CD8-positive, alpha-beta memory T cell (primary cell): ENCODE results near the gene PRR20G. TPM values are rescaled to one million over a fixed set of nuclear protein-coding genes. Genes with fewer than 3 reads are reported as not detected.

ENCODE experiments used
- CTCF ChIA-PET: fragments of 350-600 bp; sonication (Branson Sonifier 250); formaldehyde crosslinking; loops from one replicate; lab custom pipeline; 2021; ENCODE audit warnings: antibody characterized with exemption; lab: Charles Lee
- POLR2A ChIA-PET: fragments of 350-600 bp; sonication (Branson Sonifier 250); formaldehyde crosslinking; loops from one replicate; lab custom pipeline; 2021; ENCODE audit warnings: antibody characterized with exemption; lab: Charles Lee
- DNase-seq, 5 donors: peaks; one replicate each; pipeline versions ENCODE4 v3.0.0 to v3.0.0-alpha.2; 2020 to 2022; ENCODE audit warnings: mixed read lengths in 1 of 5
- H3K27ac ChIP-seq: one replicate; pipeline ENCODE4 v1.7.0; 2013; ENCODE audit warnings: low read depth, mild to moderate bottlenecking, low read length, moderate library complexity
- H3K27me3 ChIP-seq: 2 replicates; pipeline ENCODE4 v1.7.0; 2013; ENCODE audit warnings: low read length, mild to moderate bottlenecking; ENCODE audit not compliant: insufficient read depth, poor library complexity, severe bottlenecking
- H3K36me3 ChIP-seq: 2 replicates; pipeline ENCODE4 v1.7.0; 2013; ENCODE audit warnings: mild to moderate bottlenecking, low read length, moderate library complexity; ENCODE audit not compliant: insufficient read depth
- H3K4me1 ChIP-seq: 2 replicates; pipeline ENCODE4 v1.7.0; 2013; ENCODE audit warnings: mild to moderate bottlenecking, low read length, moderate library complexity; ENCODE audit not compliant: insufficient read depth
- H3K4me3 ChIP-seq: 2 replicates; pipeline ENCODE4 v1.7.0; 2013; ENCODE audit warnings: mild to moderate bottlenecking, low read length
- H3K9me3 ChIP-seq: 2 replicates; pipeline ENCODE4 v1.7.0; 2013; ENCODE audit warnings: mild to moderate bottlenecking, low read length
- H3K27ac Mint-ChIP-seq, 8 donors: one replicate each; pipeline ENCODE4 v1.8.0; 2020 to 2021; ENCODE audit warnings: mixed read lengths in 8 of 8, mild to moderate bottlenecking in 6 of 8, inconsistent platforms in 3 of 8, moderate library complexity in 3 of 8
- H3K27me3 Mint-ChIP-seq, 2 donors: one replicate each; pipeline ENCODE4 v1.8.0; 2020 to 2021; ENCODE audit warnings: mixed read lengths in 2 of 2, mild to moderate bottlenecking in 1 of 2, moderate library complexity in 1 of 2
- H3K36me3 Mint-ChIP-seq, 3 donors: one replicate each; pipeline ENCODE4 v1.8.0; 2020 to 2021; ENCODE audit warnings: mixed read lengths in 3 of 3, inconsistent platforms in 1 of 3, mild to moderate bottlenecking in 1 of 3
- H3K4me1 Mint-ChIP-seq, 3 donors: one replicate each; pipeline ENCODE4 v1.8.0; 2020 to 2021; ENCODE audit warnings: mixed read lengths in 3 of 3, inconsistent platforms in 1 of 3, mild to moderate bottlenecking in 1 of 3
- H3K4me3 Mint-ChIP-seq, 7 donors: one replicate each; pipeline ENCODE4 v1.8.0; 2020 to 2021; ENCODE audit warnings: mixed read lengths in 7 of 7, mild to moderate bottlenecking in 6 of 7, moderate library complexity in 4 of 7, inconsistent platforms in 2 of 7
- H3K9me3 Mint-ChIP-seq, 5 donors: one replicate each; pipeline ENCODE4 v1.8.0; 2020 to 2022; ENCODE audit warnings: mixed read lengths in 5 of 5, mild to moderate bottlenecking in 3 of 5, moderate library complexity in 2 of 5, inconsistent platforms in 1 of 5
- polyA plus RNA-seq: library from polyadenylated mRNA; unstranded; fragments of 300-500 nt; fragmentation: Illumina TruSeq; gene quantifications from one replicate; pipeline ENCODE4 v1.2.3, GENCODE V29; 2021
- total RNA-seq, 2 experiments: library from RNA; stranded (reverse); gene quantifications; one replicate each; pipeline ENCODE4 v1.2.3, GENCODE V29; 2021

Gene PRR20G
- total and polyA plus RNA-seq, 3 experiments from 2014 or later = not detected

GRCh38 chr3:127284258-127284657 is 3.6 kb downstream of the PRR20G start:
- H3K4me1 Mint-ChIP-seq = no peaks in the 10 kb centered on the region
- CTCF ChIA-PET = no interaction called here
- H3K4me3 ChIP-seq = no peak overlapping the region

GRCh38 chr3:127277561-127277960 is 10.3 kb downstream of the PRR20G start:
- H3K27me3 ChIP-seq = no peaks in the 10 kb centered on the region
- no peaks in the 10 kb centered on the region for H3K36me3 ChIP-seq
- DNase-seq = no peak
- H3K4me3 ChIP-seq = no peak overlapping the region
- H3K4me3 Mint-ChIP-seq = peak overlapping the region in 1 of 7 donors; percentile 79
- no peaks in the 10 kb centered on the region for H3K9me3 ChIP-seq
- H3K27me3 Mint-ChIP-seq = peaks cover 5 to 30% of the 10 kb centered on the region in 2 donors
- POLR2A ChIA-PET = no interaction called here
- no peaks in the 10 kb centered on the region for H3K36me3 Mint-ChIP-seq
- H3K27ac ChIP-seq = no peak overlapping the region
- peaks cover 0 to 4% (median 0%) of the 10 kb centered on the region in 5 donors for H3K9me3 Mint-ChIP-seq
- H3K4me1 ChIP-seq = no peaks in the 10 kb centered on the region
- CTCF ChIA-PET = no interaction called here
- H3K27ac Mint-ChIP-seq = no peak overlapping the region
- H3K4me1 Mint-ChIP-seq = no peaks in the 10 kb centered on the region

More at GRCh38 chr3:127284258-127284657, 3.6 kb downstream of the PRR20G start:
- H3K27me3 Mint-ChIP-seq = peaks cover 0 to 8% of the 10 kb centered on the region in 2 donors
- H3K9me3 Mint-ChIP-seq = peaks cover 0 to 14% (median 2%) of the 10 kb centered on the region in 5 donors
- Histone ChIP-seq H3K4me1 (no peaks in the 10 kb centered on the region), H3K36me3 (no peaks in the 10 kb centered on the region), H3K27me3 (no peaks in the 10 kb centered on the region), H3K27ac (no peak overlapping the region), H3K9me3 (no peaks in the 10 kb centered on the region)
- no peak overlapping the region for H3K27ac Mint-ChIP-seq
- POLR2A ChIA-PET = no interaction called here
- no peaks in the 10 kb centered on the region for H3K36me3 Mint-ChIP-seq
- no peak for DNase-seq
- H3K4me3 Mint-ChIP-seq = no peak overlapping the region

- Mint-ChIP-seq H3K4me3 (no peak overlapping the region), H3K27ac (no peak overlapping the region), H3K9me3 (peaks cover 0 to 4% (median 0%) of the 10 kb centered on the region in 5 donors), H3K27me3 (peaks cover 5 to 30% of the 10 kb centered on the region in 2 donors), H3K36me3 (no peaks in the 10 kb centered on the region), H3K4me1 (no peaks in the 10 kb centered on the region)
- POLR2A ChIA-PET = no interaction called here
- no peaks in the 10 kb centered on the region for H3K9me3 ChIP-seq
- CTCF ChIA-PET = no interaction called here
- no peak overlapping the region for H3K4me3 ChIP-seq
- no peaks in the 10 kb centered on the region for H3K36me3 ChIP-seq
- H3K27ac ChIP-seq = no peak overlapping the region
- DNase-seq = no peak
- no peaks in the 10 kb centered on the region for H3K4me1 ChIP-seq
- H3K27me3 ChIP-seq = no peaks in the 10 kb centered on the region
Observed at GRCh38 chr3:127276995-127277394, 10.9 kb downstream of the PRR20G start.

- DNase-seq = no peak
- no peaks in the 10 kb centered on the region for H3K4me1 ChIP-seq
- H3K27me3 ChIP-seq = no peaks in the 10 kb centered on the region
- POLR2A ChIA-PET = no interaction called here
- no peaks in the 10 kb centered on the region for H3K36me3 Mint-ChIP-seq
- H3K9me3 ChIP-seq = no peaks in the 10 kb centered on the region
- H3K27ac Mint-ChIP-seq = no peak overlapping the region
- H3K4me3 Mint-ChIP-seq = no peak overlapping the region
- H3K4me1 Mint-ChIP-seq = no peaks in the 10 kb centered on the region
- peaks cover 0 to 4% (median 0%) of the 10 kb centered on the region in 5 donors for H3K9me3 Mint-ChIP-seq
- H3K27ac ChIP-seq = no peak overlapping the region
- H3K27me3 Mint-ChIP-seq = peaks cover 5 to 30% of the 10 kb centered on the region in 2 donors
- CTCF ChIA-PET = no interaction called here
- H3K36me3 ChIP-seq = no peaks in the 10 kb centered on the region
- H3K4me3 ChIP-seq = no peak overlapping the region
Observed at GRCh38 chr3:127276396-127276795, 11.4 kb downstream of the PRR20G start.

GRCh38 chr3:127275287-127275781 is 12.5 kb downstream of the PRR20G start:
- no peaks in the 10 kb centered on the region for H3K36me3 Mint-ChIP-seq
- H3K4me3 ChIP-seq = no peak overlapping the region
- POLR2A ChIA-PET = no interaction called here
- peaks cover 0 to 4% (median 0%) of the 10 kb centered on the region in 5 donors for H3K9me3 Mint-ChIP-seq
- peaks cover 5 to 30% of the 10 kb centered on the region in 2 donors for H3K27me3 Mint-ChIP-seq
- no peaks in the 10 kb centered on the region for H3K9me3 ChIP-seq
- no peaks in the 10 kb centered on the region for H3K36me3 ChIP-seq
- H3K27me3 ChIP-seq = no peaks in the 10 kb centered on the region
- no peaks in the 10 kb centered on the region for H3K4me1 Mint-ChIP-seq
- H3K27ac ChIP-seq = no peak overlapping the region
- H3K27ac Mint-ChIP-seq = peak overlapping the region in 1 of 8 donors; percentile 10
- H3K4me1 ChIP-seq = no peaks in the 10 kb centered on the region
- DNase-seq = no peak
- no peak overlapping the region for H3K4me3 Mint-ChIP-seq
- CTCF ChIA-PET = no interaction called here

- Histone ChIP-seq H3K36me3 (no peaks in the 10 kb centered on the region), H3K4me3 (no peak overlapping the region), H3K9me3 (no peaks in the 10 kb centered on the region), H3K27ac (no peak overlapping the region), H3K4me1 (no peaks in the 10 kb centered on the region), H3K27me3 (no peaks in the 10 kb centered on the region)
- Mint-ChIP-seq H3K36me3 (no peaks in the 10 kb centered on the region), H3K27ac (no peak overlapping the region), H3K9me3 (peaks cover 0 to 7% (median 0%) of the 10 kb centered on the region in 5 donors), H3K27me3 (peaks cover 5 to 30% of the 10 kb centered on the region in 2 donors), H3K4me3 (no peak overlapping the region), H3K4me1 (no peaks in the 10 kb centered on the region)
- CTCF ChIA-PET = no interaction called here
- no peak for DNase-seq
- POLR2A ChIA-PET = no interaction called here
Observed at GRCh38 chr3:127274200-127274760, 13.6 kb downstream of the PRR20G start.

- Histone ChIP-seq H3K27me3 (no peaks in the 10 kb centered on the region), H3K27ac (no peak overlapping the region), H3K4me3 (no peak overlapping the region), H3K9me3 (no peaks in the 10 kb centered on the region), H3K4me1 (no peaks in the 10 kb centered on the region), H3K36me3 (no peaks in the 10 kb centered on the region)
- ChIA-PET POLR2A (no interaction called here), CTCF (no interaction called here)
- no peaks in the 10 kb centered on the region for H3K36me3 Mint-ChIP-seq
- no peak overlapping the region for H3K27ac Mint-ChIP-seq
- peaks cover 0 to 14% (median 7%) of the 10 kb centered on the region in 5 donors for H3K9me3 Mint-ChIP-seq
- H3K4me1 Mint-ChIP-seq = no peaks in the 10 kb centered on the region
- no peak for DNase-seq
- H3K27me3 Mint-ChIP-seq = peaks cover 4 to 27% of the 10 kb centered on the region in 2 donors
- no peak overlapping the region for H3K4me3 Mint-ChIP-seq
Observed at GRCh38 chr3:127273206-127273605, 14.6 kb downstream of the PRR20G start.

GRCh38 chr3:127266186-127266585 is 21.7 kb downstream of the PRR20G start:
- no peaks in the 10 kb centered on the region for H3K9me3 ChIP-seq
- H3K9me3 Mint-ChIP-seq = peaks cover 3 to 14% (median 7%) of the 10 kb centered on the region in 5 donors
- H3K36me3 ChIP-seq = no peaks in the 10 kb centered on the region
- DNase-seq = no peak
- no peak overlapping the region for H3K27ac ChIP-seq
- ChIA-PET POLR2A (no interaction called here), CTCF (no interaction called here)
- no peaks in the 10 kb centered on the region for H3K4me1 ChIP-seq
- H3K4me3 Mint-ChIP-seq = no peak overlapping the region
- H3K27me3 Mint-ChIP-seq = peaks cover 7 to 10% of the 10 kb centered on the region in 2 donors
- H3K4me1 Mint-ChIP-seq = no peaks in the 10 kb centered on the region
- H3K36me3 Mint-ChIP-seq = no peaks in the 10 kb centered on the region
- no peak overlapping the region for H3K4me3 ChIP-seq
- no peaks in the 10 kb centered on the region for H3K27me3 ChIP-seq
- no peak overlapping the region for H3K27ac Mint-ChIP-seq
